ENCODE results near the gene PSD.
"Not testable (repeated sequence)": the region's sequence is repeated elsewhere in the genome, so short reads cannot be mapped to it uniquely, and the experiment has no call there.

PSD gene

GRCh38 chr10:102418622-102419268 is at the start of gene PSD:
PSD (minus strand) TSS chr10:102418785; CDS start chr10:102417038, 1,747 bp downstream.
- no peak for DNase-seq

- no peak for DNase-seq
Measured at GRCh38 chr10:102467971-102468438, 49.4 kb upstream of the PSD start.

GRCh38 chr10:102467318-102467717 is 48.7 kb upstream of the PSD start:
- no peak for DNase-seq

GRCh38 chr10:102465466-102465865 is 46.9 kb upstream of the PSD start:
- DNase-seq, result no peak

- DNase-seq, result no peak
Measured at GRCh38 chr10:102463983-102464382, 45.4 kb upstream of the PSD start.

- DNase-seq, result no peak
Measured at GRCh38 chr10:102462512-102463054, 44.0 kb upstream of the PSD start.

GRCh38 chr10:102461187-102462054 is 42.8 kb upstream of the PSD start:
- peak; percentile 85 for DNase-seq

GRCh38 chr10:102460836-102461186 is 42.2 kb upstream of the PSD start:
- no peak for DNase-seq

GRCh38 chr10:102458656-102459055 is 40.1 kb upstream of the PSD start:
- DNase-seq, result no peak

- no peak for DNase-seq
Measured at GRCh38 chr10:102457591-102458150, 39.1 kb upstream of the PSD start.

GRCh38 chr10:102455893-102456471 is 37.4 kb upstream of the PSD start:
- DNase-seq, result no peak

- not testable (repeated sequence) for DNase-seq
Measured at GRCh38 chr10:102454662-102455487, 36.3 kb upstream of the PSD start.

- no peak for DNase-seq
Measured at GRCh38 chr10:102453502-102453901, 34.9 kb upstream of the PSD start.

- no peak for DNase-seq
Measured at GRCh38 chr10:102452672-102453340, 34.2 kb upstream of the PSD start.

- no peak for DNase-seq
Measured at GRCh38 chr10:102451105-102451969, 32.8 kb upstream of the PSD start, which contains the start of gene C10orf95. C10orf95 (minus strand) TSS chr10:102451543; CDS start chr10:102451093, 450 bp downstream.

- peak; percentile 62 for DNase-seq
Measured at GRCh38 chr10:102450374-102451104, 32.0 kb upstream of the PSD start.

GRCh38 chr10:102450124-102450373 is 31.5 kb upstream of the PSD start:
- DNase-seq, result no peak

GRCh38 chr10:102449321-102450123 is 30.9 kb upstream of the PSD start:
- peak; percentile 58 for DNase-seq

GRCh38 chr10:102444851-102445250 is 26.3 kb upstream of the PSD start:
- DNase-seq, result no peak

Data from kidney glomerular epithelial cell (primary cell).